GM19324 (cell line): ENCODE data around the gene KRAS.

Source experiments
- ATAC-seq: cut with Tn5 transposase; IDR thresholded peaks from one replicate; pipeline ENCODE4 v1.9.1; 2021; ENCODE audit warnings: mild to moderate bottlenecking, moderate library complexity; ENCODE audit not compliant: unreplicated experiment, low FRiP score

The KRAS gene

GRCh38 chr12:25200703-25201102 is 50.0 kb downstream of the KRAS start:
- no peak for ATAC-seq

GRCh38 chr12:25197608-25198007 is 53.1 kb downstream of the KRAS start:
- no peak for ATAC-seq

- ATAC-seq = peak; percentile 92
Measured at GRCh38 chr12:25195056-25195971, 55.4 kb downstream of the KRAS start, which contains the start of the genes DNAI7 and ETFRF1. TSS of gene DNAI7 (minus strand) at chr12:25195160. CDS start at chr12:25195078, 82 bp downstream. TSS of gene ETFRF1 (plus strand) at chr12:25195237. CDS start at chr12:25203957, 8,720 bp downstream.

- peak; percentile 8 for ATAC-seq
Measured at GRCh38 chr12:25194722-25195055, 56.0 kb downstream of the KRAS start.

GRCh38 chr12:25194214-25194613 is 56.5 kb downstream of the KRAS start:
- ATAC-seq = no peak

- no peak for ATAC-seq
Measured at GRCh38 chr12:25190793-25191192, 59.9 kb downstream of the KRAS start.

GRCh38 chr12:25189656-25190055 is 61.1 kb downstream of the KRAS start:
- no peak for ATAC-seq

GRCh38 chr12:25187781-25188180 is 62.9 kb downstream of the KRAS start:
- no peak for ATAC-seq

- peak; percentile 79 for ATAC-seq
Measured at GRCh38 chr12:25186788-25187402, 63.8 kb downstream of the KRAS start.

GRCh38 chr12:25186038-25186787 is 64.5 kb downstream of the KRAS start:
- ATAC-seq = peak; percentile 32

GRCh38 chr12:25184132-25184531 is 66.6 kb downstream of the KRAS start:
- ATAC-seq = no peak

- ATAC-seq = no peak
Measured at GRCh38 chr12:25182765-25183164, 68.0 kb downstream of the KRAS start.

GRCh38 chr12:25162866-25163265 is 87.9 kb downstream of the KRAS start:
- no peak for ATAC-seq

GRCh38 chr12:25156061-25156460 is 94.7 kb downstream of the KRAS start:
- ATAC-seq = no peak

- ATAC-seq = no peak
Measured at GRCh38 chr12:25155022-25155576, 95.6 kb downstream of the KRAS start.
